ENCODE results near the gene TRMT10A. TPM values are rescaled to one million over a fixed set of nuclear protein-coding genes. Genes with fewer than 3 reads are reported as not detected.

The TRMT10A gene
- total RNA-seq, 1 donor from 2014 or later = 5.5 TPM

- no peak overlapping the region for H3K4me3 Mint-ChIP-seq
- no peaks in the 10 kb centered on the region for H3K4me1 Mint-ChIP-seq
- H3K27me3 Mint-ChIP-seq (ENCODE audit: low read depth) = peaks cover 25% of the 10 kb centered on the region
- no peak overlapping the region for H3K27ac Mint-ChIP-seq
- H3K36me3 Mint-ChIP-seq = no peaks in the 10 kb centered on the region
- no peak for TF ChIP-seq CTCF (IDR thresholded peaks at IDR 0.05; ENCODE audit: unreplicated experiment)
- DNase-seq (ENCODE audit: low spot score in 2 of 2, unreplicated experiment in 2 of 2) = no peak
- no peaks in the 10 kb centered on the region for H3K9me3 Mint-ChIP-seq
These were observed 42.9 kb upstream of the TRMT10A start for GRCh38 chr4:99606716-99607115.

GRCh38 chr4:99594818-99595217 lies 31.0 kb upstream of the TRMT10A start:
- DNase-seq (ENCODE audit: low spot score in 2 of 2, unreplicated experiment in 2 of 2) = no peak
- H3K27me3 Mint-ChIP-seq (ENCODE audit: low read depth) = peaks cover 4% of the 10 kb centered on the region
- TF ChIP-seq CTCF (IDR thresholded peaks at IDR 0.05; ENCODE audit: unreplicated experiment) = no peak
- no peak overlapping the region for H3K27ac Mint-ChIP-seq
- H3K9me3 Mint-ChIP-seq = no peaks in the 10 kb centered on the region
- H3K36me3 Mint-ChIP-seq = no peaks in the 10 kb centered on the region
- H3K4me3 Mint-ChIP-seq = no peak overlapping the region
- no peaks in the 10 kb centered on the region for H3K4me1 Mint-ChIP-seq

GRCh38 chr4:99593781-99594641 lies 30.2 kb upstream of the TRMT10A start:
- Mint-ChIP-seq H3K4me1 (no peaks in the 10 kb centered on the region), H3K36me3 (no peaks in the 10 kb centered on the region), H3K9me3 (no peaks in the 10 kb centered on the region), H3K27ac (no peak overlapping the region), H3K27me3 (ENCODE audit: low read depth) (peaks cover 4% of the 10 kb centered on the region), H3K4me3 (no peak overlapping the region)
- no peak for DNase-seq (ENCODE audit: low spot score in 2 of 2, unreplicated experiment in 2 of 2)
- no peak for TF ChIP-seq CTCF (IDR thresholded peaks at IDR 0.05; ENCODE audit: unreplicated experiment)

GRCh38 chr4:99591757-99592156 lies 27.9 kb upstream of the TRMT10A start:
- Mint-ChIP-seq H3K9me3 (no peaks in the 10 kb centered on the region), H3K36me3 (no peaks in the 10 kb centered on the region), H3K27ac (no peak overlapping the region), H3K4me1 (peaks cover 3% of the 10 kb centered on the region), H3K27me3 (ENCODE audit: low read depth) (peaks cover 4% of the 10 kb centered on the region), H3K4me3 (no peak overlapping the region)
- no peak for TF ChIP-seq CTCF (IDR thresholded peaks at IDR 0.05; ENCODE audit: unreplicated experiment)
- DNase-seq (ENCODE audit: low spot score in 2 of 2, unreplicated experiment in 2 of 2) = no peak

- Mint-ChIP-seq H3K27me3 (ENCODE audit: low read depth) (peaks cover 15% of the 10 kb centered on the region), H3K4me3 (no peak overlapping the region), H3K4me1 (peaks cover 3% of the 10 kb centered on the region), H3K9me3 (no peaks in the 10 kb centered on the region), H3K27ac (no peak overlapping the region), H3K36me3 (no peaks in the 10 kb centered on the region)
- no peak for TF ChIP-seq CTCF (IDR thresholded peaks at IDR 0.05; ENCODE audit: unreplicated experiment)
- no peak for DNase-seq (ENCODE audit: low spot score in 2 of 2, unreplicated experiment in 2 of 2)
These were observed 24.0 kb upstream of the TRMT10A start for GRCh38 chr4:99587803-99588202.
